HFF-Myc (cell line): ENCODE measurements around the gene CDK12.
A peak's percentile ranks its signal among the peaks of the same experiment; 100 is the strongest.

Experiments used
- DNase-seq: peaks from one replicate; pipeline ENCODE4 v3.0.0-alpha.2; 2011; ENCODE audit warnings: low read depth; ENCODE audit errors: extremely low read depth
- H3K4me3 ChIP-seq: replicated peaks from 2 replicates; pipeline ENCODE4 v1.5.1; 2011; ENCODE audit warnings: low read depth, mild to moderate bottlenecking, control low read depth, low read length
- CTCF ChIP-seq: IDR thresholded peaks from 2 replicates; pipeline ENCODE4 v1.5.1; 2012; ENCODE audit warnings: mild to moderate bottlenecking, low read depth, low read length, control low read depth; ENCODE audit errors: missing control alignments

The CDK12 gene

GRCh38 chr17:39508987-39509386 is 47.7 kb downstream of the CDK12 start:
- H3K4me3 ChIP-seq = no peak overlapping the region
- no peak for DNase-seq
- no peak for TF ChIP-seq CTCF

- H3K4me3 ChIP-seq = no peak overlapping the region
- TF ChIP-seq CTCF = no peak
- no peak for DNase-seq
Observed at GRCh38 chr17:39513309-39513708, 52.0 kb downstream of the CDK12 start.

DNA sequence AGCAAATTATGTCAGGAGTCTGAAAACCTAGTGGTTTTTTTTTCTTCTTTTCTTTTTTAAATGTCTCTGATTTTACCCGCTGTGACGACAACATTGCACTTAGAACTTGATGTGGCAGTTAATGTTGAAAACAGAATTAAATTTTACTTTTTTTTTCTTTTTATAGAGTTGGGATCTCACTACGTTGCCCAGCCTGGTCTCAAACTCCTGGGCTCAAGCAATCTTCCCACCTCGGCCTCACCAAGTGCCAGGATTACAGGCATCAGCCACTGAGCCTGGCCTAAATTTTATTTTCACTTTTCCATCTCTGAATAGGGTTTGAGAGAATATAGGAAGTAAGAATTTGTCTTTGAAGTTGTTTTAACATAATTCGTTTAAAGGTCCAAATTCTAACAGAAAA is 52.6 kb downstream of the CDK12 start:
- no peak for DNase-seq
- TF ChIP-seq CTCF = no peak
- no peak overlapping the region for H3K4me3 ChIP-seq

GRCh38 chr17:39517224-39517623 is 55.9 kb downstream of the CDK12 start:
- no peak overlapping the region for H3K4me3 ChIP-seq
- no peak for DNase-seq
- TF ChIP-seq CTCF = no peak

GRCh38 chr17:39525801-39526506 is 64.7 kb downstream of the CDK12 start:
- no peak for DNase-seq
- no peak overlapping the region for H3K4me3 ChIP-seq
- TF ChIP-seq CTCF = no peak

GRCh38 chr17:39527220-39527813 is 66.0 kb downstream of the CDK12 start:
- H3K4me3 ChIP-seq = no peak overlapping the region
- TF ChIP-seq CTCF = peak; percentile 24
- no peak for DNase-seq
